Subcutaneous abdominal adipose tissue (tissue), 5 donors: Measurements from ENCODE around the gene KIAA2012.

Experiments used
- H3K27ac ChIP-seq: one replicate; pipeline ENCODE4 v1.7.0; 2013; ENCODE audit warnings: low read depth, mild to moderate bottlenecking, inconsistent platforms, low read length, moderate library complexity
- H3K27me3 ChIP-seq, 5 donors: one replicate each; pipeline ENCODE4 v1.7.0; 2013; ENCODE audit warnings: low read length in 5 of 5, inconsistent platforms in 1 of 5; ENCODE audit not compliant: control insufficient read depth in 5 of 5, insufficient read depth in 4 of 5
- H3K36me3 ChIP-seq, 5 donors: one replicate each; pipeline ENCODE4 v1.7.0; 2013; ENCODE audit warnings: low read length in 5 of 5; ENCODE audit not compliant: control insufficient read depth in 5 of 5, insufficient read depth in 5 of 5
- H3K4me1 ChIP-seq, 5 donors: one replicate each; pipeline ENCODE4 v1.7.0; 2013; ENCODE audit warnings: low read length in 5 of 5, mild to moderate bottlenecking in 3 of 5, moderate library complexity in 1 of 5; ENCODE audit not compliant: control insufficient read depth in 5 of 5, insufficient read depth in 5 of 5
- H3K4me3 ChIP-seq, 5 donors: one replicate each; pipeline ENCODE4 v1.7.0; 2013; ENCODE audit warnings: low read length in 5 of 5, low read depth in 1 of 5
- H3K9ac ChIP-seq, 5 donors: one replicate each; pipeline ENCODE4 v1.7.0; 2013; ENCODE audit warnings: low read length in 5 of 5, mild to moderate bottlenecking in 4 of 5, moderate library complexity in 3 of 5
- H3K9me3 ChIP-seq, 5 donors: one replicate each; pipeline ENCODE4 v1.7.0; 2013; ENCODE audit warnings: low read length in 5 of 5; ENCODE audit not compliant: control insufficient read depth in 5 of 5
- donor health status: healthy.
- donor health status: healthy.
- donor health status: healthy.
- donor health status: healthy.
- donor health status: healthy.

Gene KIAA2012

DNA sequence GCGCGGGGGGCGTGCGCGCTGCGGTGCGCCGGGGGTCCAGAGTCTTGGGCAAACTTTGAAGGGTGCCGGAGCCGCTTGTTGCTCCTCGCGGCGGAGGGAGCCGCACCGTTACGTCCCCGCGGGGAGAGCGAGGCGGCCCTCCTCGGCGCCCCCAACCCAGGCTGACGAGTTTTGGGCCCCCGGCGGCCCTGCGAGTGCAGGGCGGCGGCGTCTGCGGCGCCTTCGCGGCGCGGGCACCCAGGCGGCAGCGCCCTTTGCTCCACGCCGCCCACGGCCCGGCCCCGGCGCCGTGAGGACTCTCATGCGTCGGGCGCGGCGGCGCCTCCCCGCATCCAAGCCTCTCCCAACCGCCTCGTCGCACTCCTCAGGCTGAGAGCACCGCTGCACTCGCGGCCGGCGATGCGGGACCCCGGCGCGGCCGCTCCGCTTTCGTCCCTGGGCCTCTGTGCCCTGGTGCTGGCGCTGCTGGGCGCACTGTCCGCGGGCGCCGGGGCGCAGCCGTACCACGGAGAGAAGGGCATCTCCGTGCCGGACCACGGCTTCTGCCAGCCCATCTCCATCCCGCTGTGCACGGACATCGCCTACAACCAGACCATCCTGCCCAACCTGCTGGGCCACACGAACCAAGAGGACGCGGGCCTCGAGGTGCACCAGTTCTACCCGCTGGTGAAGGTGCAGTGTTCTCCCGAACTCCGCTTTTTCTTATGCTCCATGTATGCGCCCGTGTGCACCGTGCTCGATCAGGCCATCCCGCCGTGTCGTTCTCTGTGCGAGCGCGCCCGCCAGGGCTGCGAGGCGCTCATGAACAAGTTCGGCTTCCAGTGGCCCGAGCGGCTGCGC lies 38.6 kb upstream of the KIAA2012 start:
- H3K27ac ChIP-seq, result peak overlapping the region; percentile 72
- peak overlapping the region in 4 of 5 donors; percentile 37 to 64 (median 42) for H3K9ac ChIP-seq
- peaks cover 0 to 8% (median 4%) of the 10 kb centered on the region in 5 donors for H3K9me3 ChIP-seq
- H3K27me3 ChIP-seq, result peaks cover 21 to 46% (median 30%) of the 10 kb centered on the region in 5 donors
- H3K4me1 ChIP-seq, result peaks cover 0 to 47% (median 46%) of the 10 kb centered on the region in 5 donors
- no peaks in the 10 kb centered on the region for H3K36me3 ChIP-seq
- H3K4me3 ChIP-seq, result peak overlapping the region in 4 of 5 donors; percentile 66 to 74 (median 71)

- peaks cover 22 to 53% (median 34%) of the 10 kb centered on the region in 5 donors for H3K27me3 ChIP-seq
- peaks cover 0 to 50% (median 46%) of the 10 kb centered on the region in 5 donors for H3K4me1 ChIP-seq
- no peaks in the 10 kb centered on the region for H3K36me3 ChIP-seq
- peak overlapping the region in 4 of 5 donors; percentile 66 to 74 (median 71) for H3K4me3 ChIP-seq
- H3K27ac ChIP-seq, result no peak overlapping the region
- peak overlapping the region in 1 of 5 donors; percentile 35 for H3K9ac ChIP-seq
- H3K9me3 ChIP-seq, result peaks cover 0 to 8% (median 4%) of the 10 kb centered on the region in 5 donors
Observed at GRCh38 chr2:202035089-202035940, 37.7 kb upstream of the KIAA2012 start.

- no peak overlapping the region for H3K27ac ChIP-seq
- H3K4me3 ChIP-seq, result peak overlapping the region in 4 of 5 donors; percentile 50 to 74 (median 70)
- peaks cover 0 to 8% (median 4%) of the 10 kb centered on the region in 5 donors for H3K9me3 ChIP-seq
- peaks cover 0 to 50% (median 46%) of the 10 kb centered on the region in 5 donors for H3K4me1 ChIP-seq
- peaks cover 22 to 55% (median 35%) of the 10 kb centered on the region in 5 donors for H3K27me3 ChIP-seq
- no peak overlapping the region for H3K9ac ChIP-seq
- H3K36me3 ChIP-seq, result no peaks in the 10 kb centered on the region
Observed at GRCh38 chr2:202035941-202036372, 37.1 kb upstream of the KIAA2012 start.

GRCh38 chr2:202036601-202037037 lies 36.4 kb upstream of the KIAA2012 start:
- H3K36me3 ChIP-seq, result no peaks in the 10 kb centered on the region
- peaks cover 22 to 62% (median 39%) of the 10 kb centered on the region in 5 donors for H3K27me3 ChIP-seq
- H3K9me3 ChIP-seq, result peaks cover 0 to 8% (median 4%) of the 10 kb centered on the region in 5 donors
- H3K9ac ChIP-seq, result no peak overlapping the region
- peak overlapping the region; percentile 1 to 50 (median 35) for H3K4me3 ChIP-seq
- H3K4me1 ChIP-seq, result peaks cover 0 to 50% (median 46%) of the 10 kb centered on the region in 5 donors
- no peak overlapping the region for H3K27ac ChIP-seq

DNA sequence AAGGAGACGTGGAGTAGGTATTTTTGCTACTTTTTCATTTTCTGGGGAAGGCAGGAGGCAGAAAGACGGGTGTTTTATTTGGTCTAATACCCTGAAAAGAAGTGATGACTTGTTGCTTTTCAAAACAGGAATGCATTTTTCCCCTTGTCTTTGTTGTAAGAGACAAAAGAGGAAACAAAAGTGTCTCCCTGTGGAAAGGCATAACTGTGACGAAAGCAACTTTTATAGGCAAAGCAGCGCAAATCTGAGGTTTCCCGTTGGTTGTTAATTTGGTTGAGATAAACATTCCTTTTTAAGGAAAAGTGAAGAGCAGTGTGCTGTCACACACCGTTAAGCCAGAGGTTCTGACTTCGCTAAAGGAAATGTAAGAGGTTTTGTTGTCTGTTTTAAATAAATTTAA lies 36.0 kb upstream of the KIAA2012 start:
- Histone ChIP-seq H3K4me1 (peaks cover 0 to 48% (median 43%) of the 10 kb centered on the region in 5 donors), H3K36me3 (no peaks in the 10 kb centered on the region), H3K9ac (no peak overlapping the region), H3K27me3 (peaks cover 22 to 61% (median 38%) of the 10 kb centered on the region in 5 donors), H3K27ac (no peak overlapping the region), H3K4me3 (peak overlapping the region in 4 of 5 donors; percentile 1 to 50 (median 38)), H3K9me3 (peaks cover 0 to 8% (median 4%) of the 10 kb centered on the region in 5 donors)

GRCh38 chr2:202038471-202039277 lies 34.4 kb upstream of the KIAA2012 start:
- Histone ChIP-seq H3K36me3 (no peaks in the 10 kb centered on the region), H3K27me3 (peaks cover 22 to 68% (median 35%) of the 10 kb centered on the region in 5 donors), H3K9me3 (peaks cover 0 to 8% (median 4%) of the 10 kb centered on the region in 5 donors), H3K4me3 (no peak overlapping the region), H3K9ac (no peak overlapping the region), H3K4me1 (peaks cover 0 to 37% (median 31%) of the 10 kb centered on the region in 5 donors), H3K27ac (no peak overlapping the region)

DNA sequence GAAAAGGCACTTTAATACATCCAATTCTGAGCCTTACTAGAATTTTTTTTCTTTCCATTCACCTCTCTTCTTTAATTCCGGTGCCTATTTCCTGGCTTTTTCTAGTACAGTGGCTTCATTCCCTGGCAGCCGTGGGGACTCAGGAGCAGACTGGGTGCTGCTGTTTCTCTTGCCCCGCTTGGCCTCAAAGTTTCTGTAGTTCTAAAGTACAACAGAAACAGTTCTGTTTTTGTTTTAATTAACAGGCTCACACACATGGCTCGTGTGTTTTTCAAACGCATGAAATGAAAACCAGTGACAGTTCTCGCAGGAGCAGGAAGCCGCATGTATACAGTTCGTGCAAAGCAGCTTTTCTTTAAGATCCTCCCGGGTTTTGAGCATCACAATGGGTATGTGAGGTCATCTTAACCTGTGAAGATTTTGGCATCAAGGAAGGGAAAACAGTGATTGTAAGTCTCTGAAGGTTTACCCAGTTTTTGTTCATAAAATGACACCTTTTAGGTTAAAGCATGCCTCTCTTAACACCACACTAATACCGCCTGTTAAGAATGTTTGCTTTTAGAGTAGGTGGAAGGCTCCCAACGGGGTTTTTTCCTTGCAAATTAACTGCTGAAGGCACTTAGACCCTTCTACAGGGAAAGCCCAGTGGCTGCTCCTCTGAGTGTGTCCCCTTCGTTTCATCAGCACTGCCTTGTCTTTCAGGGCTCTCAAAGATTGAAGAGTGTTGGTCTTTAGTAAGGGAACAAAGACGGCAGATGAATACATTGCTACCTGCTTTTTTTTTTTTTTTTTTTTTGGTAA lies 33.6 kb upstream of the KIAA2012 start:
- Histone ChIP-seq H3K27ac (no peak overlapping the region), H3K27me3 (peaks cover 22 to 71% (median 35%) of the 10 kb centered on the region in 5 donors), H3K9ac (no peak overlapping the region), H3K9me3 (peaks cover 0 to 8% (median 4%) of the 10 kb centered on the region in 5 donors), H3K4me1 (peaks cover 0 to 36% (median 27%) of the 10 kb centered on the region in 5 donors), H3K4me3 (no peak overlapping the region), H3K36me3 (no peaks in the 10 kb centered on the region)

DNA sequence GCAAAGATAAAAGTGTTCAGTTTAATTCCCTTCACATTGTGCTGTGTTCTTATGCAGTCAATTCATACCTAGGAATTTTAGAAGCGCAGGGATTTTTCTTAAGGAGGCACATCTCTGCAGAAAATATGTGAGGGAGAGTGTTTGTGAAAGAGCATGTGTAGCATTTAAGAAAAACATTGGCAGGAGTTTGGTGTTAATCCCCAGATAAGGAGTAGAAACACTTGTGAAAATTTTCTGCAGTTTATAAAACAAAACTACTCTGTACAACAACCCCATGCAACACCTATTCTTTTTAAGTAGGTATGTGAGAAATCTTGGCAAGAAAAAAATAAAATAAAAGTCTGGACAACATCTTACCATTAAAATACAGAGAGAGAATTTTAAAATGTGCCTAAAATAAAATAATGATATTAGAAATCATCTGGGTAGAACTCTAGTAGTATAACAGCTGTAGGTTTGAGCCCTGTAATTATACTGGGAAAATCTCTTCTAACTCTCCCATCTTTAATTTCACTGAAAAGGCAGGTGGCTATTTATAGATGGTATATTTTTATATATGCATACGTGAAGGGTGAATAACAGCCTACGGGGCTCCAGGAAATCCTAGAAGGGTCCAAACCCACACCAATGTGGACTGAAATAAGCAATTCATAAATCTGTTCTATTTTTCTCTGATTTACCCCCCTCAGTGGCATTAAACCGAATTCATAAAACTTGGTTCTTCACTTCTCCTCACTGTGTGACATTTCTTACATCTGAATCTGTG lies 32.8 kb upstream of the KIAA2012 start:
- no peak overlapping the region for H3K9ac ChIP-seq
- no peaks in the 10 kb centered on the region for H3K36me3 ChIP-seq
- H3K9me3 ChIP-seq, result peaks cover 0 to 7% (median 4%) of the 10 kb centered on the region in 5 donors
- H3K4me3 ChIP-seq, result no peak overlapping the region
- H3K27ac ChIP-seq, result no peak overlapping the region
- peaks cover 0 to 28% (median 19%) of the 10 kb centered on the region in 5 donors for H3K4me1 ChIP-seq
- peaks cover 20 to 68% (median 31%) of the 10 kb centered on the region in 5 donors for H3K27me3 ChIP-seq
